Measurements from ENCODE around the gene DDAH2.

Gene DDAH2

DNA sequence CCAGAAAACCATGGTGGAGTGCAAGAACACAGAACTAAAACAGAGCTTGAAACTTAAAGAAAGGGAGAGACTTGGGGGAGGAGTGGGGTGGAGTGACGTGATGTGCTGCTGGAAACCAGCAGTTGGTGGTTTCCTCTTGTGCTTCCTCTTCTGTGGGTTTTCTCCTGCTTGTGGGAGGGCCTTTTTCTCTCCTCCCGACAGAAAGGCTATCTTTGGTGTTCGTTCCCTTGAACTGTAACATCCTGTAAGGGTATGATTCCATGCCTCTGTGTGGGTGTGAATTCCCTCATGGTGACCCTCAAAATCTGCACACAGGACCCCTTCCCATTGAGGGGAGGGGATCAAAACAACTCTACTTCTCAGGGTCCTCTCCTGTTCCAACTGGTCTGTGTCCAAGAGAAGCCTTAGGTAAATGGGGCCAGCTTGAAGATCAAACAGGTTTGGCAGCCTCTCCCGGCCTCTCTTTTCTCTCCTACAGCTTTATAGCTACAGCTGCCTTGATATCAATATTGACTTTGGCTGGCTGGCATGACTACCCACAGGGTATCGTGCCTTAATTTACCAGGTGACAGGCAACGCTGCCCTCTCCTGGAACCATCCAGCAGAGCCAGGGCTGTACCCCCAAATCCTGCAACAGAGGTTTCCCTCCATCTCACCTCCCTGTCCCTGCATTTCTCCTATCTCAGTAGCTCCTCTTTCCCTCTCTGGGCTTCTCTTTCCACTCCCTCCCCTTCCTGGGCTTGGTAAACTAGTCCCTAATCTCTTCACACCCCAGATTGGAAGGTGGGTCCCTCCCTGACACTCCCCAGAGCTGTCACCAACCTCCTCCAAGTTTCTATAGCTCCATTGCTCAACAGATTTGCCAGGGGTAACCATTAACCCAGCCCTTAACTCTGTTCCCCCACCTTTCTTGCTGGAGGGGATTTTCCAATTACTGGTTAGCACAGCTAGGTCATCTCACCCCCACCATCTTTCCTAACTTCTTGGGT, 9.2 kb upstream of the DDAH2 start:
- Histone ChIP-seq H3K4me1 (ENCODE audit: control insufficient read depth in 1 of 2, insufficient read depth in 2 of 2, low read length in 2 of 2) (peaks cover 4 to 28% of the 10 kb centered on the region in 2 donors), H3K4me3 (ENCODE audit: low read depth in 1 of 2, low read length in 2 of 2) (peak overlapping the region; percentile 19 to 27), H3K36me3 (ENCODE audit: control insufficient read depth in 1 of 2, insufficient read depth in 2 of 2, low read length in 2 of 2) (peaks cover 12 to 28% of the 10 kb centered on the region in 2 donors), H3K27ac (ENCODE audit: low read length) (peak overlapping the region; percentile 100), H3K27me3 (ENCODE audit: low read depth, low read length) (no peaks in the 10 kb centered on the region), H3K9me3 (ENCODE audit: control insufficient read depth in 1 of 2, low read length in 2 of 2) (no peaks in the 10 kb centered on the region)

DNA sequence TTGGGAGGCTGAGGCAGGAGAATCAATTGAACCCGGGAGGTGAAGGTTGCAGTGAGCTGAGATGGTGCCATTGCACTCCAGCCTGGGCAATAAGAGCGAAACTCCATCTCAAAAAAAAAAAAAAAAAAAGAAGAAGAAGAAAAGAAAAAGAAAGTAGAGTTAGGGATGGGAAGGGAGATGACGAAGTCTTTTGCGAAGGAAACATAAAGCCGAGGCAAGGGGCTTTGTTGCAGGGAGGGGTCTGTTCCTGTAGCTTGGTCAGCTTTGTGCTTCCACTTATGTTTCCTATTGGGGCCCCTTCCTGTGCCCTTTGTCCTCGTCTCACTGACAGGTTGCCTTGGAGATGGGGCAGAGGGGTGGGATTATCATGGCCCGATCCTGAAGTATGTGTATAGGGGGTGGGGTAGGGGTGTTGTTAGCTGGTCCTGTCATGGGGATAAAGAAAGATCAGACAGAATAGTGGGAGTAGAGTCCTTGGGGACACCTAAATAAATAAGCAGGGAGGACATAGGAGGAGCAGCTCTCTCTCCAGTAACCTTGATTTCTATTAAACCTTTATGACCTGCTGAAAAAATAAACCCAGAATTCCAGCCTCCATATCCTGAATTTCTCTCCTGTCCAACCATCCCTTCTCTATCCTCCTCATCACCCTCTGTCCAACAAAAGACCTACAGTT, 8.4 kb upstream of the DDAH2 start:
- Histone ChIP-seq H3K36me3 (ENCODE audit: control insufficient read depth in 1 of 2, insufficient read depth in 2 of 2, low read length in 2 of 2) (peaks cover 16 to 35% of the 10 kb centered on the region in 2 donors), H3K9me3 (ENCODE audit: control insufficient read depth in 1 of 2, low read length in 2 of 2) (no peaks in the 10 kb centered on the region), H3K27ac (ENCODE audit: low read length) (peak overlapping the region; percentile 100), H3K4me1 (ENCODE audit: control insufficient read depth in 1 of 2, insufficient read depth in 2 of 2, low read length in 2 of 2) (peaks cover 4 to 32% of the 10 kb centered on the region in 2 donors), H3K27me3 (ENCODE audit: low read depth, low read length) (no peaks in the 10 kb centered on the region), H3K4me3 (ENCODE audit: low read depth in 1 of 2, low read length in 2 of 2) (peak overlapping the region; percentile 27 to 92)

DNA sequence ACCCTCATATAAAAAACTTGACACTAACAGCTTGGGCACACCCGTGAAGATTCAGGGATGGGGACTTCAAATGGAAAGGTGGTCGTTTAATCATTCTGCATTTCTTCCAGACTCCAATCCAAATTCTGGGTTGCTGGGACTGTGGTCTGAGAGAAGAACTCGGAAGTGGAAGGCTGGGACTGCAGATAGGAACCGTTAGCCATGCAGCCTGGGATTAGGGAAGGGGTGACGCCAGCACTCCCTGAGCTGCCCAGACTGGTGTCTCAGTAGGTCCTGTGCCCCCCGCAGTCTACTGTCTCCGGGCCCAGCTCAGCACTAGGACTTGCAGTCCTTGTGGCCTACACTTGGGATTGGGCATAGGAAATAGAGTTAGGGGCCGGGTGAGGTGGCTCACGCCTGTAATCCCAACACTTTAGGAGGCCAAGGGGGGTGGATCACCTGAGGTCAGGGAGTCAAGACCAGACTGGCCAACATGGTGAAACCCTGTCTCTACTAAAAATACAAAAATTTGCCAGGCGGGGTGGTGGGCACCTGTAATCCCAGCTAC, 7.7 kb upstream of the DDAH2 start:
- Histone ChIP-seq H3K27me3 (ENCODE audit: low read depth, low read length) (no peaks in the 10 kb centered on the region), H3K27ac (ENCODE audit: low read length) (peak overlapping the region; percentile 100), H3K4me1 (ENCODE audit: control insufficient read depth in 1 of 2, insufficient read depth in 2 of 2, low read length in 2 of 2) (peaks cover 4 to 38% of the 10 kb centered on the region in 2 donors), H3K9me3 (ENCODE audit: control insufficient read depth in 1 of 2, low read length in 2 of 2) (no peaks in the 10 kb centered on the region), H3K4me3 (ENCODE audit: low read depth in 1 of 2, low read length in 2 of 2) (peak overlapping the region; percentile 92 to 100), H3K36me3 (ENCODE audit: control insufficient read depth in 1 of 2, insufficient read depth in 2 of 2, low read length in 2 of 2) (peaks cover 23 to 39% of the 10 kb centered on the region in 2 donors)

DNA sequence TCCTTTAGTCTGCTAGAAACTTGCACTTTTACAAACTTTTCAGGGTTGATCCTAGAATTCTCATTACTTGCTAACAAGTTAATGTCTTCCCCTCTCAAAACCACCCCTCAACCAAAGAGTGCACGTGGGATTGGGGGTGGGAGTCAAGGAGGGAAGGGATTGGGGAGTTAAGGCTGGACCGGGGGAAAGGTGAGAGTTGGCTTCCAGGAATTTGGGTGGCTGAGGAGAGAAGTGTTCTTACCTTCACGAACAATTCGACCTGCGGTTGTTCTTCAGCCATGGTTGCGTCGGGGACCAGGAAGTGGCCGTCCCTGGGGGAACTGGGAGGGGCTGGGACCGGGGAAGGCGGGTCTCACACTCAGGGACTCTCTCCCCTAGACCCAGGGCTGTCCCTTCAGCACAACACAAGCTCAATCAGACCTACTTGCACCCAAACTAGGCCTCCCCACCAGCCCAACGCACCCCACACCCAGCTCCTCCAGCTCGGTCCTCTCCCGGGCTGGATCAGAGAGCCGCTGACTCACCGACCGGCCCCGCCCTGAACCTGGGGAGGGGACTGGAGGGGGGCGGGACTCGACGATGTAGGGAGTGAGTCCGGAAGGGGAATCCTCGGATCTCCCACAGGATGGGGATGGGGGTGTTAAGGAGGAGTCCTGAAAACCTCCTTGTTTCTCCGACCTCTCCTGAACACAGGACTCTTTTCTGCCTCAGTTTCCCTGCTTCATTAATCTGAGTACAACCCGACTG, 7.1 kb upstream of the DDAH2 start, which contains the start of gene CLIC1:
CLIC1 (minus strand) TSS at position 510 of the 747 bp plus-strand sequence; CDS start at position 280, 230 bp downstream.
- Histone ChIP-seq H3K4me3 (ENCODE audit: low read depth in 1 of 2, low read length in 2 of 2) (peak within 1 kb of the TSS; percentile 92 to 100), H3K27ac (ENCODE audit: low read length) (peak within 1 kb of the TSS; percentile 100), H3K27me3 (ENCODE audit: low read depth, low read length) (no peaks in the 10 kb centered on the region), H3K36me3 (ENCODE audit: control insufficient read depth in 1 of 2, insufficient read depth in 2 of 2, low read length in 2 of 2) (peaks cover 29 to 42% of the 10 kb centered on the region in 2 donors), H3K4me1 (ENCODE audit: control insufficient read depth in 1 of 2, insufficient read depth in 2 of 2, low read length in 2 of 2) (peaks cover 4 to 40% of the 10 kb centered on the region in 2 donors), H3K9me3 (ENCODE audit: control insufficient read depth in 1 of 2, low read length in 2 of 2) (no peaks in the 10 kb centered on the region)

DNA sequence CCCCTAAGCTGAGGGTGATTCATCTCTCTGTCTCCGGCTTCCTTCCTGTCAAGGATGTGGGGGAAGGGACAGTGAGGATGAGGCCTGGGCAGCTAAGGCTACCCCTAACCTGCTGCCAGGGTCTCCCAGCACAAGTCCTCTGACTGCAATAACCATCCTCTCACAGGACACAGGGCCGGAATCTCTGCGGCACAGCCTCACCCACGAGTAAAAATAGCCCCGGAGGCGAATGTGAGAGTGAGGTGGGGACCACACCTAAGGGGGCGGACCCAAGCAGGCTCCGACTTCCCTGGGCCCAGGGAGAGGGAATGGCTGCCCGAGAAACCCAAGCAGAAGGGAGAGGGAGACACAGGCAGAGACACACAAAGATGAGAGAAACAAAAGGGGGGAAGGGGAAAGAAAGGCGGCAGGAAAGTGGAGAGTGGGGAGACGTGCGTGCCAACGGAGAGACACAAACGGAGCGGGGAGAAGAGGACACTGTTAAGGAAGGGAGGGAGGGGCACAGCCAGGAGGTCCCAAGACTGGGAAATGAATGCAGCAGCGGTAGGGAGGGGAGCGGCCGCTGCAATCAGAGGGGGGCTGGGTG, 5.8 kb upstream of the DDAH2 start:
- Histone ChIP-seq H3K4me1 (ENCODE audit: control insufficient read depth in 1 of 2, insufficient read depth in 2 of 2, low read length in 2 of 2) (peaks cover 4 to 41% of the 10 kb centered on the region in 2 donors), H3K27me3 (ENCODE audit: low read depth, low read length) (no peaks in the 10 kb centered on the region), H3K36me3 (ENCODE audit: control insufficient read depth in 1 of 2, insufficient read depth in 2 of 2, low read length in 2 of 2) (peaks cover 35 to 47% of the 10 kb centered on the region in 2 donors), H3K9me3 (ENCODE audit: control insufficient read depth in 1 of 2, low read length in 2 of 2) (no peaks in the 10 kb centered on the region), H3K4me3 (ENCODE audit: low read depth in 1 of 2, low read length in 2 of 2) (peak overlapping the region; percentile 92 to 100), H3K27ac (ENCODE audit: low read length) (peak overlapping the region; percentile 100)

DNA sequence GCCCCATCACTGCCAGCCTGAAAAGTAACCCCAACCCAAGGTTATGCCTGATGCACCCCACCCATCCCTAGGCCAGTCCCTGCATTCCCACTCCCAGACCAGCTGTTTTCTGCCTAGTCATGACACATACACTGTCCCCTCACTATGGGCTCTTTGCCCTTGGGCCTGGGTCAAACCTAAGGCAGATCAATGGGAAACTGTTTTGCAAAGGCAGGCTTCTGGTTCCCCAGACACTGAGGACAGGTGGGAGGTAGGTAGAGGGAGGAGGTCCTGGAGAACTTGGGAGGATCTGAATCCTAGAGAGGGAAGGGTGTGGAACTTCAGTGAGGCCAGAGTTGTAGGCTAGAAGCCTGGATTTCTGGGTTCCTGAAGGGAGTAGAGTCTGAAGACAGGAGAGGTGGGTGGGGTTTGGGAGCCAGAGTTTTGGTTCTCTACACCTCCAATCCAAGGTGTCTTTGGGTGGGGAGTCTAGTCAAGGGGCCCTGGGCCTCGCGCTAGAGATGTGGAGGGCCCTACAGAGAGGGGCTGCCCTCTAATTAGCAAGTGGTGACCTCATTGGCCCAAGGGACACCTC, 5.2 kb upstream of the DDAH2 start:
- Histone ChIP-seq H3K27me3 (ENCODE audit: low read depth, low read length) (no peaks in the 10 kb centered on the region), H3K9me3 (ENCODE audit: control insufficient read depth in 1 of 2, low read length in 2 of 2) (no peaks in the 10 kb centered on the region), H3K4me3 (ENCODE audit: low read depth in 1 of 2, low read length in 2 of 2) (peak overlapping the region; percentile 92 to 100), H3K36me3 (ENCODE audit: control insufficient read depth in 1 of 2, insufficient read depth in 2 of 2, low read length in 2 of 2) (peaks cover 35 to 47% of the 10 kb centered on the region in 2 donors), H3K4me1 (ENCODE audit: control insufficient read depth in 1 of 2, insufficient read depth in 2 of 2, low read length in 2 of 2) (peaks cover 4 to 41% of the 10 kb centered on the region in 2 donors), H3K27ac (ENCODE audit: low read length) (peak overlapping the region; percentile 100)

DNA sequence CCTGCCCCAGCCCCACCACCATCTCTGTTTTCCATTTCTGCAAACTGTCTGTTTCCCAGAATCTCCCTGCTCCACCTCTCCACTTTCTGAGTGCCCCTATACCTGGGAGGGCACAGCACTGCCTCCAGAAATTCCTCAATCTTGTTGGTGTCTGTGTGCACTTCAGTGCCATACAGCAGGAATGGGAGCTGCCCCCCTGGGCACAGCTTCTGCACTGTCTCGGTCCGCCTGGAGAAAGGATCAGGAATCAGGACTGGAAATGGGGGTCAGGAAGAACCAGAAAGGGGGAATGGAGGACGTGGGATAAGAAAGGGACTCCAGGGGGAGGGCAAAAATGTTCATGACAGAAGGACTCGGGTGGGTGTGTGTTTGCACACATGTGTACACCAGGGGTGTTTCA, 4.6 kb upstream of the DDAH2 start:
- no peaks in the 10 kb centered on the region for H3K27me3 ChIP-seq (ENCODE audit: low read depth, low read length)
- H3K27ac ChIP-seq (ENCODE audit: low read length) = peak overlapping the region; percentile 100
- peak overlapping the region; percentile 92 to 100 for H3K4me3 ChIP-seq (ENCODE audit: low read depth in 1 of 2, low read length in 2 of 2)
- peaks cover 4 to 44% of the 10 kb centered on the region in 2 donors for H3K4me1 ChIP-seq (ENCODE audit: control insufficient read depth in 1 of 2, insufficient read depth in 2 of 2, low read length in 2 of 2)
- H3K9me3 ChIP-seq (ENCODE audit: control insufficient read depth in 1 of 2, low read length in 2 of 2) = no peaks in the 10 kb centered on the region
- peaks cover 35 to 47% of the 10 kb centered on the region in 2 donors for H3K36me3 ChIP-seq (ENCODE audit: control insufficient read depth in 1 of 2, insufficient read depth in 2 of 2, low read length in 2 of 2)

DNA sequence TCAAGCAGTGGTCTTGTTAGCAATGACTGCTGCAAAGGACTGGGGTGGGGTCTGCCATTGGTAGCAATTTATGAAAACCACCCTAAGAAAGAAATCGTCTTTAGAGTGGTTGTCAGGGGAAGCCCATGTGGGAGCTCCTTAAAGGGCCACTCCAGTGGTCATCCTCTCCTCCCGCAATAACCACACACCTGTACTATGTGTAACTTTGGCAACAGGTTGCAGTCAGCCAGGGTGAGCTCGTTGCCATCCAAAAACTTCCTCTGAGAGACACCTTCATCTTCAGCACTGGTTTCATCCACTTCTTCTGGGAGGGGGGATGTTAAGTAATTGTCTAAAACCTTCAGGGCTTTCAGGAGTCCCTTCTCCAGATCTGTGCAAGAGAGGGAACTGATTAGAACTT, 2.9 kb upstream of the DDAH2 start:
- Histone ChIP-seq H3K36me3 (ENCODE audit: control insufficient read depth in 1 of 2, insufficient read depth in 2 of 2, low read length in 2 of 2) (peaks cover 35 to 53% of the 10 kb centered on the region in 2 donors), H3K4me3 (ENCODE audit: low read depth in 1 of 2, low read length in 2 of 2) (no peak overlapping the region), H3K27ac (ENCODE audit: low read length) (no peak overlapping the region), H3K9me3 (ENCODE audit: control insufficient read depth in 1 of 2, low read length in 2 of 2) (no peaks in the 10 kb centered on the region), H3K4me1 (ENCODE audit: control insufficient read depth in 1 of 2, insufficient read depth in 2 of 2, low read length in 2 of 2) (peaks cover 4 to 53% of the 10 kb centered on the region in 2 donors), H3K27me3 (ENCODE audit: low read depth, low read length) (no peaks in the 10 kb centered on the region)

DNA sequence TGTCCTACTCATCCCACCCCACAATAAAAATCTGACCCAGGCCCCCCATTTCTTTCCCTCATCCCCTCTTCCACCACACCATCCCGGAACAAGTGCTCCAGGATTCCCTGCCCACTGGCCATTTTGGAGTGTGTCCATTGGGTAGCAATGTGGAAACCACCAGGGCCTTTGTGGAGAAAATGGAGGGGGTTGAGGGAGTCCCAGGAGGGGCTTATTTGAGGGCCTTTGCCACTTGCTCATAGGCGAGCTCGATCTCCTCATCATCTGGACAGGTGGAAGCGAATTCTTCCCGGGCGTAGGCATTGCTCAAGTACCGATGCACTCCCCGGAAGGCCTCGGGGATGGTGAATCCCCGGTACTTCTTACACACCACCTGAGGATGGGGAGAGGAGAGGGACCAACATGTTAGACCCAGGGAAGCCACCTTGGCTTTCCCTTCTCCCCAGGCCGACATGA, 1.6 kb upstream of the DDAH2 start:
- peaks cover 35 to 59% of the 10 kb centered on the region in 2 donors for H3K36me3 ChIP-seq (ENCODE audit: control insufficient read depth in 1 of 2, insufficient read depth in 2 of 2, low read length in 2 of 2)
- H3K4me1 ChIP-seq (ENCODE audit: control insufficient read depth in 1 of 2, insufficient read depth in 2 of 2, low read length in 2 of 2) = peaks cover 4 to 47% of the 10 kb centered on the region in 2 donors
- H3K27me3 ChIP-seq (ENCODE audit: low read depth, low read length) = no peaks in the 10 kb centered on the region
- peak overlapping the region; percentile 85 to 86 for H3K4me3 ChIP-seq (ENCODE audit: low read depth in 1 of 2, low read length in 2 of 2)
- peak overlapping the region; percentile 88 for H3K27ac ChIP-seq (ENCODE audit: low read length)
- H3K9me3 ChIP-seq (ENCODE audit: control insufficient read depth in 1 of 2, low read length in 2 of 2) = no peaks in the 10 kb centered on the region
